ENCODE measurements around the gene SLC25A29.

SLC25A29 gene

DNA sequence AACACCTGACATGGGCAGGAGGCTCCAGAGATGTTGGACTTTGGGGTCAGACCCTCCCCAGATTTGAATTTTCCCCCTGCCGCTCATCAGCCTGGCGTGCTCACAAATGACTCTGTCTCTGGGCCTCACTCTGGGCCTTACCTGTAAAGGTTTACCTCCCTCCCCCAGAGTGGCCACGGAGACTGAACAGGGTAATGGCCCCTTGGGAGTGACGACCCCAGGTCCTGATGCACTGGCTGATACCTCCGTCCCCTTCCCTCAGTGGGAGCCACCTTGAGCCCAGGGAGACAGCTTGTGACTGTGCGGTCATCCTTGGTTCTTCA is 7.0 kb downstream of the SLC25A29 start:
- no peak for TF ChIP-seq FOXM1 (IDR thresholded peaks at IDR 0.05; ENCODE audit: borderline replicate concordance, low read depth)
- no peak for TF ChIP-seq TEAD4 (IDR thresholded peaks at IDR 0.05)
- TF ChIP-seq TAF1 (IDR thresholded peaks at IDR 0.05; ENCODE audit: low read depth) = no peak
- TF ChIP-seq CEBPB (IDR thresholded peaks at IDR 0.05) = no peak
- no peak for TF ChIP-seq ZBTB7A (IDR thresholded peaks at IDR 0.05; ENCODE audit: low read depth)

- TF ChIP-seq, protein P1, sequence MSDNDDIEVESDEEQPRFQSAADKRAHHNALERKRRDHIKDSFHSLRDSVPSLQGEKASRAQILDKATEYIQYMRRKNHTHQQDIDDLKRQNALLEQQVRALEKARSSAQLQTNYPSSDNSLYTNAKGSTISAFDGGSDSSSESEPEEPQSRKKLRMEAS (IDR thresholded peaks at IDR 0.05) = no peak
- no peak for TF ChIP-seq CEBPB (IDR thresholded peaks at IDR 0.05)
- no peak for TF ChIP-seq EGR1 (IDR thresholded peaks at IDR 0.05)
- no peak for TF ChIP-seq USF1 (IDR thresholded peaks at IDR 0.05)
- TF ChIP-seq FOXM1 (IDR thresholded peaks at IDR 0.05; ENCODE audit: borderline replicate concordance, low read depth) = no peak
- TF ChIP-seq YY1 (IDR thresholded peaks at IDR 0.05; ENCODE audit: low read depth) = no peak
- no peak for TF ChIP-seq CREB1 (IDR thresholded peaks at IDR 0.05; ENCODE audit: low read depth)
- no peak for TF ChIP-seq NFIC (IDR thresholded peaks at IDR 0.05)
- TF ChIP-seq RAD21 (IDR thresholded peaks at IDR 0.05; ENCODE audit: low read depth) = no peak
- no peak for TF ChIP-seq ZBTB7A (IDR thresholded peaks at IDR 0.05; ENCODE audit: low read depth)
- TF ChIP-seq EP300 (IDR thresholded peaks at IDR 0.05; ENCODE audit: borderline replicate concordance) = no peak
- TF ChIP-seq TCF12 (IDR thresholded peaks at IDR 0.05; ENCODE audit: low read depth) = no peak
These were observed 7.5 kb downstream of the SLC25A29 start for GRCh38 chr14:100298551-100299237.

- no peak for TF ChIP-seq NFIC (IDR thresholded peaks at IDR 0.05)
- TF ChIP-seq ZBTB7A (IDR thresholded peaks at IDR 0.05; ENCODE audit: low read depth) = no peak
- TF ChIP-seq YY1 (IDR thresholded peaks at IDR 0.05; ENCODE audit: low read depth) = no peak
- TF ChIP-seq EGR1 (IDR thresholded peaks at IDR 0.05) = no peak
- no peak for TF ChIP-seq RAD21 (IDR thresholded peaks at IDR 0.05; ENCODE audit: low read depth)
- no peak for TF ChIP-seq TAF1 (IDR thresholded peaks at IDR 0.05; ENCODE audit: low read depth)
- no peak for TF ChIP-seq TEAD4 (IDR thresholded peaks at IDR 0.05)
- no peak for TF ChIP-seq CEBPB (IDR thresholded peaks at IDR 0.05)
- no peak for TF ChIP-seq CREB1 (IDR thresholded peaks at IDR 0.05; ENCODE audit: low read depth)
- TF ChIP-seq, protein P1 (IDR thresholded peaks at IDR 0.05) = no peak
- TF ChIP-seq, protein P2, sequence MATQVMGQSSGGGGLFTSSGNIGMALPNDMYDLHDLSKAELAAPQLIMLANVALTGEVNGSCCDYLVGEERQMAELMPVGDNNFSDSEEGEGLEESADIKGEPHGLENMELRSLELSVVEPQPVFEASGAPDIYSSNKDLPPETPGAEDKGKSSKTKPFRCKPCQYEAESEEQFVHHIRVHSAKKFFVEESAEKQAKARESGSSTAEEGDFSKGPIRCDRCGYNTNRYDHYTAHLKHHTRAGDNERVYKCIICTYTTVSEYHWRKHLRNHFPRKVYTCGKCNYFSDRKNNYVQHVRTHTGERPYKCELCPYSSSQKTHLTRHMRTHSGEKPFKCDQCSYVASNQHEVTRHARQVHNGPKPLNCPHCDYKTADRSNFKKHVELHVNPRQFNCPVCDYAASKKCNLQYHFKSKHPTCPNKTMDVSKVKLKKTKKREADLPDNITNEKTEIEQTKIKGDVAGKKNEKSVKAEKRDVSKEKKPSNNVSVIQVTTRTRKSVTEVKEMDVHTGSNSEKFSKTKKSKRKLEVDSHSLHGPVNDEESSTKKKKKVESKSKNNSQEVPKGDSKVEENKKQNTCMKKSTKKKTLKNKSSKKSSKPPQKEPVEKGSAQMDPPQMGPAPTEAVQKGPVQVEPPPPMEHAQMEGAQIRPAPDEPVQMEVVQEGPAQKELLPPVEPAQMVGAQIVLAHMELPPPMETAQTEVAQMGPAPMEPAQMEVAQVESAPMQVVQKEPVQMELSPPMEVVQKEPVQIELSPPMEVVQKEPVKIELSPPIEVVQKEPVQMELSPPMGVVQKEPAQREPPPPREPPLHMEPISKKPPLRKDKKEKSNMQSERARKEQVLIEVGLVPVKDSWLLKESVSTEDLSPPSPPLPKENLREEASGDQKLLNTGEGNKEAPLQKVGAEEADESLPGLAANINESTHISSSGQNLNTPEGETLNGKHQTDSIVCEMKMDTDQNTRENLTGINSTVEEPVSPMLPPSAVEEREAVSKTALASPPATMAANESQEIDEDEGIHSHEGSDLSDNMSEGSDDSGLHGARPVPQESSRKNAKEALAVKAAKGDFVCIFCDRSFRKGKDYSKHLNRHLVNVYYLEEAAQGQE (IDR thresholded peaks at IDR 0.05; ENCODE audit: low read depth) = no peak
- TF ChIP-seq EP300 (IDR thresholded peaks at IDR 0.05; ENCODE audit: borderline replicate concordance) = no peak
- no peak for TF ChIP-seq TCF12 (IDR thresholded peaks at IDR 0.05; ENCODE audit: low read depth)
- TF ChIP-seq FOXM1 (IDR thresholded peaks at IDR 0.05; ENCODE audit: borderline replicate concordance, low read depth) = no peak
- no peak for TF ChIP-seq USF1 (IDR thresholded peaks at IDR 0.05)
These were observed 8.6 kb downstream of the SLC25A29 start for GRCh38 chr14:100297320-100298300.

DNA sequence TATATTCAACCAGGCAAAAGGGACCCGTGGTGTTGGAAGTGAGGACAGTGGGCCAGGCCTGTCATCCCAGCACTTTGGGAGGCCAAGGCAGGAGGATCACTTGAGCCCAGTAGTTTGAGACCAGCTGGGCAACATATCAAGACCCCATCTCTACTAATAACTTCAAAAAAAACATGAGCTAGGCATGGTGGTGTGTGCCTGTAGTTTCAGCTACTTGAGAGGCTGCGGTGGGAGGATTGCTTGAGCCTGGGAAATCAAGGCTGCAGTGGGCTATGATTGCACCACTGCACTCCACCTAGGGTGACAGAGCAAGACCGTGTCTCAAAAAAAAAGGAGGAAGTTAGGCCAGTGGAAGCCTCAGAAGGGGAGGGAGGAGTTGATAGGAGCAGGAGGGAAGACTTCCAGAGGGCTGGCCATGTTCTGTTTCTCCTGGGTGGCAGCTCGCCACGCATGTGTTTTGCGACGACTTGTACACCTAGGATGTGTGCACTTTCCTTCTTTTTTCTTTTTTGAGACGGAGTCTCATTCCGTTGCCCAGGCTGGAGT is 10.1 kb downstream of the SLC25A29 start:
- no peak for TF ChIP-seq YY1 (IDR thresholded peaks at IDR 0.05; ENCODE audit: low read depth)
- TF ChIP-seq, protein P2 (IDR thresholded peaks at IDR 0.05; ENCODE audit: low read depth) = no peak

- TF ChIP-seq RAD21 (IDR thresholded peaks at IDR 0.05; ENCODE audit: low read depth) = no peak
- no peak for TF ChIP-seq YY1 (IDR thresholded peaks at IDR 0.05; ENCODE audit: low read depth)
- no peak for TF ChIP-seq EP300 (IDR thresholded peaks at IDR 0.05; ENCODE audit: borderline replicate concordance)
- no peak for TF ChIP-seq ZBTB7A (IDR thresholded peaks at IDR 0.05; ENCODE audit: low read depth)
- no peak for TF ChIP-seq TAF1 (IDR thresholded peaks at IDR 0.05; ENCODE audit: low read depth)
- TF ChIP-seq, protein P1 (IDR thresholded peaks at IDR 0.05) = no peak
- no peak for TF ChIP-seq EGR1 (IDR thresholded peaks at IDR 0.05)
- no peak for TF ChIP-seq CREB1 (IDR thresholded peaks at IDR 0.05; ENCODE audit: low read depth)
- TF ChIP-seq NFIC (IDR thresholded peaks at IDR 0.05) = no peak
- no peak for TF ChIP-seq FOXM1 (IDR thresholded peaks at IDR 0.05; ENCODE audit: borderline replicate concordance, low read depth)
- no peak for TF ChIP-seq USF1 (IDR thresholded peaks at IDR 0.05)
- no peak for TF ChIP-seq TEAD4 (IDR thresholded peaks at IDR 0.05)
- no peak for TF ChIP-seq TCF12 (IDR thresholded peaks at IDR 0.05; ENCODE audit: low read depth)
- TF ChIP-seq, protein P2 (IDR thresholded peaks at IDR 0.05; ENCODE audit: low read depth) = no peak
- no peak for TF ChIP-seq CEBPB (IDR thresholded peaks at IDR 0.05)
These were observed 10.7 kb downstream of the SLC25A29 start for GRCh38 chr14:100295376-100296105.

Measured in Ishikawa (cell line).